ENCODE results near the gene PSMB10.
"Not testable (repeated sequence)": the region's sequence is repeated elsewhere in the genome, so short reads cannot be mapped to it uniquely, and the experiment has no call there.

The PSMB10 gene

DNA sequence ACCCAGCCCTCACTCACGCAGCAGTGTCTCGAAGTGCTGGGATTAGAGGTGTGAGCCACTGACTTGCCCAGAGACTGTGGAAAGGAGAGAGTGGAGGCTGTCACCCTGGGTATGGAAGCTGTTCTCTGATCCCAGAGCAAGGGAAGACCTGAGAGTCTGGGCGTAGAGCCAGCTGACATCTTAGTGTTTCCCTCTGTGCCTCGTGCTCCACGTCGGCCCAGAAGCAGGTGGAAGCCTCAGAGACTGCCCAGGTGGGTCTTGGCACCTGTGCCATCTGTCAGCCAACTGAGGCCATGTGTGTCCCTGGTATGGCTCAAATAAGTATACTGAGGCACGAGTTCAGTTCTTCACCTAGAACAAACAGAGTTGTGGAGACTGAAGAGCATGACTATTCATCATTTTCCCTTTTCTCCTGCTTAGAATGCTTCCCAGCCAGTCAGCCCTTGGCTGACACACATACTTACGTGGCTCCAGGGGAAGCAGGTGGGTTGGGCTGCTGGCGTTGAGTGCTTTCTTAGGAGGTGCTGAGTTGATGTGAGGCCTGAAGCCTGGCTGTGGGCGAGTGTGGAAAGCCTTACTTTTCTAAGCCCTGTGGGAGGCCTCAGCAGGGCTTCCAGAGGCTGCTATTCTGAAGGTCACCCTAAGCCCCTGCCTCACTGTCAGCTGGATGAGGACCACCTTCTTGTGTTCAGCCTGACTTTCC lies 13.1 kb downstream of the PSMB10 start:
- peak; percentile 72 for DNase-seq

GRCh38 chr16:67922740-67923139 lies 13.9 kb downstream of the PSMB10 start:
- DNase-seq, result peak; percentile 82

DNA sequence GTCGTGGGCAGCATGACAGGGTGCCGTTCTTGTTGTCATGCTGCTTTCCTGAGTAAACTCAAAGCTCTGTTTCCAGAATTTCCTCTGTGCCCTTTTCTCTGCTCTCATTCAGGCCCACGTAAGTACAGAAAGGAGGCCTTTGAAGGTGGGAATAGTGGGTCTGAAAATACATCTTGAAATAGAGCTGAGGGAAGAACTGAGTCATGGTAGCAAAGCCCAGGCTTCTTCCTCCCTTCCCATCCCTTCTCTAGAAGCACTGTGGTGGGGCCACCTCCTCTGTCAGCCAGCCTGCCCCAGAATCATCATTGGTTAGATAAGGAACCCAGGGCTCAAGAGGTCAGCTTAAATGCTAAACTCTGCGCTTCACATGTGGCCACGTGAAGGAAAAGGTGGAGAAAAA lies 14.4 kb downstream of the PSMB10 start:
- DNase-seq, result no peak

DNA sequence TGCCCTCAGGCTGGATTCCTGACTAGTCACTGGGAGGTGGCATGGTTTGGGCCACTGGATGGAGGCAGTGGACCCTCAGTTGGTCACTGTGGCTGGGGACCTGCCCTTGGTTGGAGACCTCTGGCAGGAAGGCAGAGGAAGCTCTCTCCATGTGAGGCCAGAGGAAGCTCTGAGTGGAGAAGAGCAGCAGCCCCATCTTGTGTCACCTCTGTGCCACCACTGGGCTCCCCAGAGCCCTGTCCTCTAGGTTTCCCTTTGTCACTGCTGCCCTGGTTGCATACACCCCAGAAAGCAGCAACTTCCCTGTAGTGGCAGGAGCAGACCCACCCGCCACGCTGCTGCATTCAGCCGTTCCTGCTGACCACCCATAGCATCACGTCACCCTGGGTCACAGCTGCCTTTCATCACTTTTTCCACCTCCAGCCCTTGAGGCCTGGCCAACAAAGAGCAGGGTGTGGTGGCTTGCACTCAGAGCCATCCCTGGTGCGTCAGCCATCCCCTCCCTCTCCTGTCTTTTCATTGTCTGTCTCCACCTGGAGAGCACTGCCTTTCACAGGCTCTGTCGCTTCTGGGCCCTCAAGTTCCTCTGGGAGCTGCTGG lies 16.9 kb downstream of the PSMB10 start:
- DNase-seq, result peak; percentile 43

GRCh38 chr16:67917852-67918236 lies 18.8 kb downstream of the PSMB10 start:
- peak; percentile 72 for DNase-seq

- peak; percentile 44 for DNase-seq
Measured at GRCh38 chr16:67917140-67917851, 19.4 kb downstream of the PSMB10 start.

DNA sequence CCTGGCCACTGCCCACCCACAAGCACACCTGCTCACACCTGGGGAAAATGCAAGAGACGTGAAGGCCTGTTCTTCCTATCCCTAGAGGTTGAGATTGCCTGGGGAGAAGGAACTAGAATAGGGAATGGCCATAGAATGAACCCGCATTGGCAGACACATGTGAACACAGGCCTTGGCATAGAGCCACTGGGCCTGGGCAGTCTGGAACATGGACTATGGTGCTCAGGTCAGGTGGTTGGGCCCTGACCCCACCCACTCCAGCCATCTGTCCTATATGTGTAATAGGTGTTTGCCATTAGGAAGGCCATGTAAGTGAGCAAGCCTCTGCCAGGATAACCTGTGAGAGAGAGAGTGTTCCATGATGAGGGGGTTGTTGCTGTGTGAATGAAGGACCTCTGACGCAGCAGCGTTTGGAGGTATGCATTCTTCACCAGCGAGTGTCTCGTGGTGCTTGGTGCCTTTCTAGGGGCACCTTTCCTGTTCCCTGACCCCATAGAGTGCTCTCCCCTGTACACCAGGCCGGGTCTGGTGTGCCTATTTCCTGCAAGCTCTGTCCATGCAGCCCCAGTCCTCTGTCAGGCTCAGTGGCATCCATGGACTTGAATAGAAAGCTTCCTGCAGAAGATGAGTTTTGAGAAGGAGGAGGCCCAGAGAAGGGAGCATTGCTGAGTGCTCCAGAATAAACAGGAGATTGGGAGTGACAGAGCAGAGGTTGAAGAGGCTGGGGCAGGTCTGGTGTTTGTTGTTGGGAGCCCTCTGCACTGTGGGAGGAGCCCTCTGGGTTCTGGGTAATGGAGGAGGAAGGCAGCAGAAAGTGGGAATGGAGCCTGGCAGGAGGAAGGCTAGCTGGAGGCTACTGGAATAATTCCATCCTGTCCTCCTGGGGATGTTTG lies 20.6 kb downstream of the PSMB10 start:
- DNase-seq, result no peak

GRCh38 chr16:67915496-67915769 lies 21.2 kb downstream of the PSMB10 start:
- DNase-seq, result not testable (repeated sequence)

DNA sequence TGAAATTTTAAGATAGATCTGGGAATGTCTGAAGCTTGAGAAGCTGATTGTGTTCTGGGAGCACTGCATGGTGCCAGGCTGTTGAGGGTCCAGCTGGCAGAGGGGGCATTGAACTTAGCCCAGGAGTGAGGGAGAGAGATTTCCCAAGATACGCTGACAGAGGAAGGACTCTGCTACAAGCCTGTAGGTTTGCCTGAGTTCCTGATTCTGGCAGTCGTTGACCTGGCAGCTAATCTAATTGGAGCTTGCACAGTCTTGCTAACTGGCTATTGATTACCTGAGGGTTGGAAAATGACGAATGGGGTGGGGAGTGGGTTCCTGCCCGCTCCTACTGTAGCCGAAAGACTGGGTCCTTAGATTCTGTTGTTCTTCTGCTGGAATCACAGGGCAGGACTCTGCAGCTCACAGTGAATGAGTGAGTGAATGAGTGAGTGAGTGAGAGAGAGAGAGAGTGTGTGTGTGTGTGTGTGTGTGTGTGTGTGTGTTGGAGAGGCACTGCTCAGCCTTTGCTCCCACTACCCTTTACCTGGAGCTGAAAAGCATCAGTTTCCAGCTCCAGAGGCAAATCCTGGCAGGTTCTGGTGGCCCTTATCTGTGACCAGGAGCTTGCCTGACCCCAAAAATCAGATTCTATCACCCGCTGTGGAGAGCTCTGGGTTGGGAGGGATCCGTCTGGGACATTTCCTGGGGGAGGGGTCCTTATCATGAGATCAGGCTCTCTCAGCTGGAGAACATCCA lies 21.7 kb downstream of the PSMB10 start:
- DNase-seq, result no peak

- no peak for DNase-seq
Measured at GRCh38 chr16:67910158-67910557, 26.5 kb downstream of the PSMB10 start.

DNA sequence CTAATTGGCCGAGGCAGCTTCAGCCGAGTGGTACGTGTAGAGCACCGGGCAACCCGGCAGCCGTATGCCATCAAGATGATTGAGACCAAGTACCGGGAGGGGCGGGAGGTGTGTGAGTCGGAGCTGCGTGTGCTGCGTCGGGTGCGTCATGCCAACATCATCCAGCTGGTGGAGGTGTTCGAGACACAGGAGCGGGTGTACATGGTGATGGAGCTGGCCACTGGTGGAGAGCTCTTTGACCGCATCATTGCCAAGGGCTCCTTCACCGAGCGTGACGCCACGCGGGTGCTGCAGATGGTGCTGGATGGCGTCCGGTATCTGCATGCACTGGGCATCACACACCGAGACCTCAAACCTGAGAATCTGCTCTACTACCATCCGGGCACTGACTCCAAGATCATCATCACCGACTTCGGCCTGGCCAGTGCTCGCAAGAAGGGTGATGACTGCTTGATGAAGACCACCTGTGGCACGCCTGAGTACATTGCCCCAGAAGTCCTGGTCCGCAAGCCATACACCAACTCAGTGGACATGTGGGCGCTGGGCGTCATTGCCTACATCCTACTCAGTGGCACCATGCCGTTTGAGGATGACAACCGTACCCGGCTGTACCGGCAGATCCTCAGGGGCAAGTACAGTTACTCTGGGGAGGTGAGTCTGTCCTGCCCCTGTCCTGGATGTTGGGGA lies 27.5 kb downstream of the PSMB10 start:
- no peak for DNase-seq

DNA sequence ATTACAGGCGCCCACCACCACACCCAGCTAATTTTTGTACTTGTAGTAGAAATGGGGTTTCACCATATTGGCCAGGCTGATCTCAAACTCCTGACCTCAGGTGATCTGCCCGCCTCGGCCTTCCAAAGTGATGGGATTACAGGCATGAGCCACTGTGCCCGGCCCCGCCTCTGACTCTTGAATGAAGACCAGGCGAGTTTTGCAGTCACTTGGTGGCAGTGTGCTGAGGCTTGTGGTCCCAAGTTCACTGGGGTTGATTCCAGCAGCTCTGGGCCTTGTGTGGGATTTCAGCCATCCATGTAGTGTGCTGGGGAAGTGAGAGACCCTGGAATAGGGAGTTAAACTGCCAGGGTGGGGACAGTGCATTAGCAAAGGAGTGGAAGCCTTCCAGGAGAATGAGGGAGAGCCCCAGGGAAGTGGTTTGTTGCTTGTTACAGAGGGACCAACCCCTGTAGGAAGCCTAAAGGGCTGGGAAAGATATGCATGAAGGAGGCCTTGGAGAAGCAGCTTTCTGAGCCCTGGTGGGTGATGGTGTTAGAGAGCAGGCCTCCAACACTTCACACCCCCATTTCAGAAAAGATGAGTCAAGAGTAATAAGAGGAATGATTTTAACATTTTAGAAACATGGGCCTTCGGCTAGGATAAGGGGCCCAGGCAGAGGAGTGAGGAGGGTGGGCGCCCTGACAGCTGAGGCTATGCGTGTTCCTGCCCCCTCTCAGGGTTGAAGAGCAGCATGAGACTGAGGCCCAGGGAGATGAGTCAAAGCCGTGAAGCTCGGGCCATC lies 29.1 kb downstream of the PSMB10 start:
- DNase-seq, result no peak

- DNase-seq, result no peak
Measured at GRCh38 chr16:67902831-67903230, 33.8 kb downstream of the PSMB10 start.

GRCh38 chr16:67901734-67902133 lies 34.9 kb downstream of the PSMB10 start:
- DNase-seq, result no peak

- no peak for DNase-seq
Measured at GRCh38 chr16:67897231-67897630, 39.4 kb downstream of the PSMB10 start.

DNA sequence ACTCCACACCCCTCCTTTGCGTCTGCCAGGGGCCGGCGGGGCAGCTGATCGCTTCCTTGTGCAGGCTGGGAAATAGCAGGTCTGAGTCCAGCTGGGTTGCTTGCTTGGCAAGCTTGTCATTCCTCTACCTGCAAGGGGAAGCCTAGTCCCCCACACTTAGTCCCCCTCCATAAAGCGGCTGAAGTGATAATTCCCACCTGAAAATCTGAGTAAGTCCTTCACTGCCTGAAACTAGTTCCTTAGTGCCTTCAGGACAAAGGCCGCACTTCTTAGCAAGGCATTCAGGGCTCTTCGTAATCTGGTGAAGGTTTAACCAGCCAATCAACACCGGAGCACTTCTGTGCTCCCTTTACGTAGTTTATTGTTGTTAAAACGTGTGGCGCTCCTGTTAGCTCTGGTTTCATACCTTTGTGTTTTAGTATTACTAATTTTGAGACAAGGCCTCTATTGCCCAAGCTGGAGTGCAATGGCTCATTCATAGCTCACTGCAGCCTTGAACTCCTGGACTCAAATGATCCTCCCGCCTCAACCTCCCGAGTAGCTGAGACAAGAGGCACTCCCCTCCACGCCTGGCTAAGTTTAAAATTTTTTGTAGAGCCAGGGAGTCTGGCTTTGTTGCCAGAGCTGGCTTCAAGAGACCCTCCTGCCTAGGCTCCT lies 42.8 kb downstream of the PSMB10 start:
- DNase-seq, result no peak

DNA sequence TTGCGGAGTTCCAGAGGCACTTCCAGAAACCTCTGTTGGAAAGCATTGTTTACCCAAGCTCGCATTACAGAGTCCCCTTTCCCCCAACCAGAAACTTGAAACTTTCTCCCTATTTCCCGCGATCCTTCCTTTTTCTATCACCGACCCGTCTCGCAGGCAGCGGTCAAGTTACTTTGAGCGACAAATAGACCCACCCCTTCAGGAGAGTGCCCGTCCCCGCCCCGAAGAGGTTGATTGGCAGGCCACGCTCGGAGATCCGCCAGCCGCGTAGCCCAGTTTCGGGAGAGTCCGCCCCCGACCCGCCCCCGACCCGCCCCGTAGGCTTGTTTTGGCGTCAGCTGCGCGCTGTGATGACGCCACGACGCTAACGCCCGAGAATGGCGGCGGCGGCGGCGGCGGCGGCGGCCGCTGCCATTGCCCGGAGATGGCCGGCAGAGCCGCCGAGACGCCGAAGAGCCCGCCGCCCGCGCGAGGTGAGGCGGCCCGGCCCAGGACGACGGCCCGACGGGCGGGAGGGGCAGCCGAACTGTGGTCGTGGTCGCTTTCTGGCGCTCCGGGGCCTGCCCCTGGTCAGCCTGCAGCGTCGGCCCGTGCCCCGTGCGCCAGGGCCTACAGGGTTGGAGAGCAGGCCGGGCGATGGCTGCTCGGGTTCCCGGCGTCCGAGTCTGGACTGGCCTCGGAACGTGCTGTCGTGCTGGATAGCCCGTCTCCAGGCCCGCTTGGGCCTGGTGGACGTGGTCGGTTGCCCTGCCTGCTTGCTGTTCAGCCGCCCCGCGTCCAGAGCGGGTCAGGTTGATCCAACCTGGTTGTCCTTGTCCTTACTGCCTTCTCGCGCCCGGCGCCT lies 43.5 kb downstream of the PSMB10 start, which contains the start of gene PSKH1:
TSS of gene PSKH1 (plus strand) at position 356 of the 844 bp plus-strand sequence. CDS start 15,496 bp downstream, outside the sequence.
- DNase-seq, result peak; percentile 85

GRCh38 chr16:67892375-67892774 lies 44.3 kb downstream of the PSMB10 start:
- no peak for DNase-seq

GRCh38 chr16:67888331-67888730 lies 48.3 kb downstream of the PSMB10 start:
- no peak for DNase-seq

DNA sequence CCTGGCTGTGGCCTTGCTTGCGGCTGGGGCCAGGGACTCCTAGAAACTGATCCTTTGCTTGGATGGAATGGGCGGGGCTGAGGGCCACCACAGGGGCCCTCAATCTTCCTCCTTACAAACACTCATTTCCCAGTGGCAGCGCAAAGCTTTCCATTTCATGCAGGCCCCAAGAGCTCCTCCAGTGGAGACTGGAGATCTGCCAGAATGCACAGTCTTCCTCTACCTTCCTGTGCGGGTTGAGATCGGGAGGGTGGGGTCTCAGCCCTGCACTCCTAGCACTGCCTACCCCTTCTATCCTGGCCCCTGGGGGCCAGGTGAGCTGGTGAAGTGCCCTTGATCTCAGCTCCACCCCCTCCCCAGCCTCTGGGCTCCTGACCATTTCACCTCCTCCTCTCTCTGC lies 50.3 kb downstream of the PSMB10 start:
- DNase-seq, result no peak

Measured in NCI-H2029 (cell line).